Measurements from ENCODE around the gene CSNK1D. TPM values are rescaled to one million over a fixed set of nuclear protein-coding genes. Genes with fewer than 3 reads are reported as not detected.

Gene CSNK1D
- total and polyA plus RNA-seq, 10 of the 15 experiments (the other 5 are each of a cell fraction or from before 2014, with no cell fraction given), result 5.7 to 105 (median 58.1) TPM

DNA sequence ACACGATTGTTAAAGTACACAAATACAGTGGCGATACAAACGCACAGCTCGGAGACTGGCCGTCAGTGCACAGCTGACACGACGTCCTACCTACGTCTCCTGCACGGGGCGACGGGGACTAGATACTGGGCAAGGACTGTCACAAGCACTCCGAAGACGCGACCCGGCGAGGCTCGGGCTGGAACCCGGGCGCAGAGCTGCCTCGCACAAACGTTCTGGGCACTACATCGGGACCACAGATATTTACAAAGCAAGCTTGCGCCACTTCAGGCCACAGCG, 30.9 kb downstream of the CSNK1D start:
- Histone ChIP-seq H4K20me1 (ENCODE audit: control insufficient read depth, insufficient read depth) (peaks cover 6% of the 10 kb centered on the region), H2AFZ (ENCODE audit: control insufficient read depth, low read depth, low read length) (no peak overlapping the region), H3K4me3 (no peak overlapping the region), H3K36me3 (ENCODE audit: control insufficient read depth in 2 of 2, insufficient read depth in 2 of 2, low read length in 1 of 2) (peaks cover 33 to 51% of the 10 kb centered on the region in 2 experiments), H3K9ac (ENCODE audit: control insufficient read depth, insufficient read depth, low read length) (no peak overlapping the region), H3K4me2 (ENCODE audit: control insufficient read depth, insufficient read depth) (no peak overlapping the region), H3K4me1 (ENCODE audit: control insufficient read depth, insufficient read depth, low read length) (peaks cover 24% of the 10 kb centered on the region), H3K27me3 (replicated peaks in 1 of 2; ENCODE audit: control insufficient read depth in 2 of 2, insufficient read depth in 2 of 2, low read length in 1 of 2) (no peaks in the 10 kb centered on the region), H3K27ac (ENCODE audit: control insufficient read depth, insufficient read depth) (no peak overlapping the region), H3K79me2 (ENCODE audit: control insufficient read depth, insufficient read depth, low read length) (no peaks in the 10 kb centered on the region; the same call in 1 of the 2 replicates), H3K9me3 (replicated peaks; ENCODE audit: control insufficient read depth, insufficient read depth, low read length) (no peaks in the 10 kb centered on the region)
- SMC1A ChIA-PET (ENCODE audit: uncharacterized antibody, unreplicated experiment), result interaction anchor here (1.1 to 2.6 kb wide), 6 partner anchors 34 to 78 kb away, joined by 3 to 12 read pairs (median 4); no protein-coding TSS in a partner anchor
- CTCF ChIA-PET, result interaction anchor here (1.1 to 3.0 kb wide), 5 partner anchors 37 to 108 kb away, joined by 3 to 19 read pairs (median 10); partner anchors contain the start of gene CD7
- ATAC-seq (no peak), FAIRE-seq (no peak), DNase-seq (ENCODE audit: low read depth, low spot score) (no peak)
- TF ChIP-seq POLR2A (IDR thresholded peaks at IDR 0.05; ENCODE audit: low read depth, low read length) (peak; percentile 11; the same call in 1 of the 2 replicates), BACH1 (IDR thresholded peaks at IDR 0.05; ENCODE audit: borderline replicate concordance) (no peak), POU2F2 (IDR thresholded peaks at IDR 0.05; ENCODE audit: borderline replicate concordance, low read depth, low read length) (0 out of 3 replicates have a peak, but pooled peaks have one; percentile 4)
- 95% methylated on average over 24 of the region's 24 CpGs for WGBS (ENCODE audit: insufficient coverage, insufficient replicate concordance, low lambda C conversion rate, missing lambda C conversion rate)
- RAD21 ChIA-PET (ENCODE audit: unreplicated experiment), result interaction anchor here (0.6 to 2.6 kb wide), 7 partner anchors 30 to 115 kb away, joined by 3 to 18 read pairs (median 5); no protein-coding TSS in a partner anchor
- POLR2A ChIA-PET, result interaction anchor here (0.7 to 1.9 kb wide), 6 partner anchors 12 to 59 kb away, joined by 3 to 7 read pairs (median 4); partner anchors contain the start of gene CSNK1D
- in situ Hi-C loops (cut with MboI) (no loop called here), intact Hi-C loops (cut with micrococcal nuclease; ENCODE audit: unreplicated experiment) (no loop called here)
- BruUV-seq (replicated peaks), result no TSS peak

DNA sequence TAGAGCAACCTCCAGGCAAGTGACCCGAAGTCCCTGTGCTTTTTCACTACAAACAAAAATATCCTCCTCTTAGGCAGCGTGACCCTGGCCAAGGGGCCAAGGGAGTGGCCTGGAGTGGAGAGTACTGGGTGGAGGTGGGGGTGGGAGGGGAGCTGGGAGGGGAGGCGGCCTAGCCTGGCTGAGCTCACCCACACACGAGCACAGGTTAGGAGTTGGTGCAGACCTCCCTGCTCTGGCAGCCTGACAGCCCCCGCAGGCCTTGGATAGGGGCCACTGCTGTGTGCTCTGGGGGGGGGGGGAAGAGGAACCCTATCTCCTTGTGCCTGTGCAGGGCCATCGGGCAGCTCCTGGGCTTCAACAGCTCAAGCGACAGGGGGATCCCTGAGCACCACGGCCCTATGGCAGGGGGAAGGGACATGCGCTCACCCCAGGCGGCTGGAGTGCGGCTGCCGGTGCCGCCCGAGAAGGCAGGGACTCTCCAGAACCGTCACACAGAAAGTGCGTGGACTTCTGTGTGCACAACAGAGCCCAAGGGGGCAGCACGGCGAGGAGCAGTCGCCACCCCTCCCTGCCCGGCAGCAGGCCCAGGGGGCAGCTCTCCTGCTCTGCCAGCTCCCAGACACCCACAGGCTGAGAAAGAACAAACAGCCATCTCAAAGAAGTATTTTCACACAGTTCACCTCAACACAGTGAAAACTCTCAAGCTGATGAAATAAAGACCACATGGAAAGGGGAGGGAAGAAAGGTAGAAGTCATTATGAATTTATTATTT, 31.4 kb downstream of the CSNK1D start:
- H3K36me3 ChIP-seq (ENCODE audit: control insufficient read depth in 2 of 2, insufficient read depth in 2 of 2, low read length in 1 of 2), result peaks cover 33 to 54% of the 10 kb centered on the region in 2 experiments
- FAIRE-seq, result no peak
- WGBS (ENCODE audit: insufficient coverage, insufficient replicate concordance, low lambda C conversion rate, missing lambda C conversion rate), result 3% methylated on average over 17 of the region's 20 CpGs
- no peak for TF ChIP-seq SMARCA5 (IDR thresholded peaks at IDR 0.05)
- TF ChIP-seq, protein P1, sequence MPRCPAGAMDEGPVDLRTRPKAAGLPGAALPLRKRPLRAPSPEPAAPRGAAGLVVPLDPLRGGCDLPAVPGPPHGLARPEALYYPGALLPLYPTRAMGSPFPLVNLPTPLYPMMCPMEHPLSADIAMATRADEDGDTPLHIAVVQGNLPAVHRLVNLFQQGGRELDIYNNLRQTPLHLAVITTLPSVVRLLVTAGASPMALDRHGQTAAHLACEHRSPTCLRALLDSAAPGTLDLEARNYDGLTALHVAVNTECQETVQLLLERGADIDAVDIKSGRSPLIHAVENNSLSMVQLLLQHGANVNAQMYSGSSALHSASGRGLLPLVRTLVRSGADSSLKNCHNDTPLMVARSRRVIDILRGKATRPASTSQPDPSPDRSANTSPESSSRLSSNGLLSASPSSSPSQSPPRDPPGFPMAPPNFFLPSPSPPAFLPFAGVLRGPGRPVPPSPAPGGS (IDR thresholded peaks at IDR 0.05; ENCODE audit: borderline replicate concordance, insufficient read depth, low read depth, low read length, poor library complexity, severe bottlenecking), result no peak
- no peak for TF ChIP-seq HDAC6 (IDR thresholded peaks at IDR 0.05; ENCODE audit: unreplicated experiment)
- TF ChIP-seq CREB1 (IDR thresholded peaks at IDR 0.05; ENCODE audit: low read depth), result no peak
- no peak for TF ChIP-seq FOXM1 (IDR thresholded peaks at IDR 0.05; ENCODE audit: low read depth, low read length)
- no peak for TF ChIP-seq RB1 (IDR thresholded peaks at IDR 0.05; ENCODE audit: borderline replicate concordance)
- TF ChIP-seq, protein P2, sequence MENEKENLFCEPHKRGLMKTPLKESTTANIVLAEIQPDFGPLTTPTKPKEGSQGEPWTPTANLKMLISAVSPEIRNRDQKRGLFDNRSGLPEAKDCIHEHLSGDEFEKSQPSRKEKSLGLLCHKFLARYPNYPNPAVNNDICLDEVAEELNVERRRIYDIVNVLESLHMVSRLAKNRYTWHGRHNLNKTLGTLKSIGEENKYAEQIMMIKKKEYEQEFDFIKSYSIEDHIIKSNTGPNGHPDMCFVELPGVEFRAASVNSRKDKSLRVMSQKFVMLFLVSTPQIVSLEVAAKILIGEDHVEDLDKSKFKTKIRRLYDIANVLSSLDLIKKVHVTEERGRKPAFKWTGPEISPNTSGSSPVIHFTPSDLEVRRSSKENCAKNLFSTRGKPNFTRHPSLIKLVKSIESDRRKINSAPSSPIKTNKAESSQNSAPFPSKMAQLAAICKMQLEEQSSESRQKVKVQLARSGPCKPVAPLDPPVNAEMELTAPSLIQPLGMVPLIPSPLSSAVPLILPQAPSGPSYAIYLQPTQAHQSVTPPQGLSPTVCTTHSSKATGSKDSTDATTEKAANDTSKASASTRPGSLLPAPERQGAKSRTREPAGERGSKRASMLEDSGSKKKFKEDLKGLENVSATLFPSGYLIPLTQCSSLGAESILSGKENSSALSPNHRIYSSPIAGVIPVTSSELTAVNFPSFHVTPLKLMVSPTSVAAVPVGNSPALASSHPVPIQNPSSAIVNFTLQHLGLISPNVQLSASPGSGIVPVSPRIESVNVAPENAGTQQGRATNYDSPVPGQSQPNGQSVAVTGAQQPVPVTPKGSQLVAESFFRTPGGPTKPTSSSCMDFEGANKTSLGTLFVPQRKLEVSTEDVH (IDR thresholded peaks at IDR 0.05; ENCODE audit: low read depth, partially characterized antibody), result no peak
- no peak for TF ChIP-seq SMAD5 (IDR thresholded peaks at IDR 0.05; ENCODE audit: low read depth)
- TF ChIP-seq POLR2AphosphoS5 (IDR thresholded peaks at IDR 0.05; ENCODE audit: low read length), result 0 out of 2 replicates have a peak, but pooled peaks have one; percentile 20

More for the DNA sequence above, 31.4 kb downstream of the CSNK1D start:
- no TSS peak for BruUV-seq (replicated peaks)
- H4K20me1 ChIP-seq (ENCODE audit: control insufficient read depth, insufficient read depth), result peaks cover 5% of the 10 kb centered on the region
- ChIA-PET SMC1A (ENCODE audit: uncharacterized antibody, unreplicated experiment) (interaction anchor here (0.9 to 2.6 kb wide), 9 partner anchors 34 to 177 kb away, joined by 3 to 12 read pairs (median 5); no protein-coding TSS in a partner anchor), POLR2A (interaction anchor here (0.5 to 1.9 kb wide), 13 partner anchors 10 to 106 kb away, joined by 3 to 7 read pairs (median 4); partner anchors contain the start of genes CSNK1D and SLC16A3), RAD21 (ENCODE audit: unreplicated experiment) (interaction anchor here (0.6 to 2.6 kb wide), 13 partner anchors 29 to 160 kb away, joined by 3 to 18 read pairs (median 4); no protein-coding TSS in a partner anchor), CTCF (interaction anchor here (0.8 to 3.0 kb wide), 9 partner anchors 33 to 212 kb away, joined by 3 to 19 read pairs (median 4); partner anchors contain the start of gene CD7)
- H3K4me3 ChIP-seq, result no peak overlapping the region
- in situ Hi-C loops (cut with MboI) (no loop called here), intact Hi-C loops (cut with micrococcal nuclease; ENCODE audit: unreplicated experiment) (no loop called here)
- peaks cover 29% of the 10 kb centered on the region for H3K4me1 ChIP-seq (ENCODE audit: control insufficient read depth, insufficient read depth, low read length)
- H3K79me2 ChIP-seq (ENCODE audit: control insufficient read depth, insufficient read depth, low read length), result no peaks in the 10 kb centered on the region; the same call in none of the 2 replicates
- no peak overlapping the region for H3K4me2 ChIP-seq (ENCODE audit: control insufficient read depth, insufficient read depth)
- H2AFZ ChIP-seq (ENCODE audit: control insufficient read depth, low read depth, low read length), result no peak overlapping the region
- ATAC-seq (peak; percentile 54), DNase-seq (ENCODE audit: low read depth, low spot score) (no peak)
- no peaks in the 10 kb centered on the region for H3K27me3 ChIP-seq (replicated peaks in 1 of 2; ENCODE audit: control insufficient read depth in 2 of 2, insufficient read depth in 2 of 2, low read length in 1 of 2)
- no peaks in the 10 kb centered on the region for H3K9me3 ChIP-seq (replicated peaks; ENCODE audit: control insufficient read depth, insufficient read depth, low read length)
- no peak overlapping the region for H3K9ac ChIP-seq (ENCODE audit: control insufficient read depth, insufficient read depth, low read length)
- peak overlapping the region; percentile 58 for H3K27ac ChIP-seq (ENCODE audit: control insufficient read depth, insufficient read depth)

Measured in GM12878 (cell line).